Bronchial epithelial cell (primary cell): Measurements from ENCODE around the gene RASEF. TPM values are rescaled to one million over a fixed set of nuclear protein-coding genes. Genes with fewer than 3 reads are reported as not detected.

Experiments
- DNase-seq: peaks from one replicate; pipeline ENCODE4 v3.0.0-alpha.2; 2010; ENCODE audit warnings: low read depth
- FAIRE-seq: peaks from 2 replicates; lab custom pipeline; 2011; peaks lifted over from hg19 to GRCh38; lab: Jason Lieb, UNC
- H3K27me3 ChIP-seq: 2 replicates; pipeline ENCODE4 v1.5.1; 2011; ENCODE audit warnings: low read length; ENCODE audit not compliant: control insufficient read depth, insufficient read depth
- H3K36me3 ChIP-seq: 2 replicates; pipeline ENCODE4 v1.5.1; 2011; ENCODE audit warnings: low read length; ENCODE audit not compliant: control insufficient read depth, insufficient read depth
- H3K4me3 ChIP-seq: 2 replicates; pipeline ENCODE4 v1.5.1; 2011; ENCODE audit warnings: mild to moderate bottlenecking, low read depth, low read length, control low read depth
- total RNA-seq: library from RNA; depleted of rRNA; stranded (reverse); fragments of >200 nt; gene quantifications from 2 replicates; pipeline ENCODE4 v1.2.1, GENCODE V29; 2014
- TF ChIP-seq, protein P1 (sequence below): IDR thresholded peaks from 2 replicates; pipeline ENCODE4 v1.5.1; 2011; ENCODE audit warnings: mild to moderate bottlenecking, moderate library complexity, low read length, control low read depth, inconsistent platforms; ENCODE audit not compliant: insufficient read depth, severe bottlenecking

Gene RASEF
- total RNA-seq, 1 donor from 2014 or later, result 9.2 TPM

DNA sequence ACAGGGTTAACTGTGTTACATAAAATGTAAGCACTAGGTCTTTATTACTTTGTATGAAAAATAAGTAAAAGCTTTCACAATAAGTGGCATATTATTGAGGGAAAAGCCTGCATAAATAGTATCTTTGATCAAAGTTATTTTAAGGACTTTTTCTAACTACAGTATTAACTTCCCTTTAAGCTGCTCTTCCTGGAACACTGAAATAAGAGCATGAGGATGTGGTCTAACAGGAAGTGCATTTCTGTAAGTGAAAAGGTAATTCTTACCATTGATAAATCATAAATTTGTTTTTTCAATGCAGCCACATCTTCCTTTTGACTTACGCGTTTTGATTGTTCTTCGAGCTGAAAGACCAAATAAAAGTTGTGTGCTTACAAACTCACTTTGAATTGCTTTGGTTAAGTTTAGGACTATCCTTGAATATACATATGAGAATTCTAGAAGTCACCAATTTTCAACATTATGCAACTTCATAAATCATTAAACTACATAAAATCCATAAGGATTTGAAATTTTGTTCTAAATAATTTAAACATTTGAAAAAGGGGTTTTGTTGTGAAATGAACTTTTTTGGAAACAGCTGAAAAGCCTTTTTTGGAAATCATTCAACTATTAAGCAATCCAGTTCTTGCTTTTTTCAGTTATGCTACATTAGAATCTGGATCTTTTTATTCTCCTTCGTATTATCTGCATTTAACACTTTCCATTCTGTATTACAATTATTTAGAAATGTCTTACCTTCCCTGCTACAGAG is 50.6 kb downstream of the RASEF start:
- Histone ChIP-seq H3K36me3 (no peaks in the 10 kb centered on the region), H3K4me3 (no peak overlapping the region), H3K27me3 (no peaks in the 10 kb centered on the region)
- TF ChIP-seq, protein P1, sequence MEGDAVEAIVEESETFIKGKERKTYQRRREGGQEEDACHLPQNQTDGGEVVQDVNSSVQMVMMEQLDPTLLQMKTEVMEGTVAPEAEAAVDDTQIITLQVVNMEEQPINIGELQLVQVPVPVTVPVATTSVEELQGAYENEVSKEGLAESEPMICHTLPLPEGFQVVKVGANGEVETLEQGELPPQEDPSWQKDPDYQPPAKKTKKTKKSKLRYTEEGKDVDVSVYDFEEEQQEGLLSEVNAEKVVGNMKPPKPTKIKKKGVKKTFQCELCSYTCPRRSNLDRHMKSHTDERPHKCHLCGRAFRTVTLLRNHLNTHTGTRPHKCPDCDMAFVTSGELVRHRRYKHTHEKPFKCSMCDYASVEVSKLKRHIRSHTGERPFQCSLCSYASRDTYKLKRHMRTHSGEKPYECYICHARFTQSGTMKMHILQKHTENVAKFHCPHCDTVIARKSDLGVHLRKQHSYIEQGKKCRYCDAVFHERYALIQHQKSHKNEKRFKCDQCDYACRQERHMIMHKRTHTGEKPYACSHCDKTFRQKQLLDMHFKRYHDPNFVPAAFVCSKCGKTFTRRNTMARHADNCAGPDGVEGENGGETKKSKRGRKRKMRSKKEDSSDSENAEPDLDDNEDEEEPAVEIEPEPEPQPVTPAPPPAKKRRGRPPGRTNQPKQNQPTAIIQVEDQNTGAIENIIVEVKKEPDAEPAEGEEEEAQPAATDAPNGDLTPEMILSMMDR, result no peak
- FAIRE-seq, result no peak
- no peak for DNase-seq

DNA sequence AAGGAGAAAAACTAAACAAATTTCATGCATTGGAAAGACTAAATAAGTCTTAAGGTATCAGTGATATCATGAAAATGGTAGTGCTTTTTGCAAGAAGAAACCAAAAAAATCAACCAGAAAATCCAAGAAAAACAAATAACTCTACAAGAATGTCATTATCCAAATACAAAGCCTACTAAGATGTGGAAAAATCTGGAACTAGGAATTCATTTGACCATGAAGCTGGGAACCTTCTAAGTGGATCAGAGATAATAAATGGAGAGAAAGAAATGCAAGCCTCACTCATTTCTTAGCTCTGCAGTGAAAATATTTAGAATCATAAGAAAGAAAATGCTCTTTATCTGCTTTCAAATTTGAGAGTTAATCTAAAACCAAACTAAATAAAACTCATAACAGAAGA is 51.3 kb downstream of the RASEF start:
- Histone ChIP-seq H3K4me3 (no peak overlapping the region), H3K36me3 (no peaks in the 10 kb centered on the region), H3K27me3 (no peaks in the 10 kb centered on the region)
- DNase-seq, result no peak
- TF ChIP-seq, protein P1, result no peak
- FAIRE-seq, result no peak

DNA sequence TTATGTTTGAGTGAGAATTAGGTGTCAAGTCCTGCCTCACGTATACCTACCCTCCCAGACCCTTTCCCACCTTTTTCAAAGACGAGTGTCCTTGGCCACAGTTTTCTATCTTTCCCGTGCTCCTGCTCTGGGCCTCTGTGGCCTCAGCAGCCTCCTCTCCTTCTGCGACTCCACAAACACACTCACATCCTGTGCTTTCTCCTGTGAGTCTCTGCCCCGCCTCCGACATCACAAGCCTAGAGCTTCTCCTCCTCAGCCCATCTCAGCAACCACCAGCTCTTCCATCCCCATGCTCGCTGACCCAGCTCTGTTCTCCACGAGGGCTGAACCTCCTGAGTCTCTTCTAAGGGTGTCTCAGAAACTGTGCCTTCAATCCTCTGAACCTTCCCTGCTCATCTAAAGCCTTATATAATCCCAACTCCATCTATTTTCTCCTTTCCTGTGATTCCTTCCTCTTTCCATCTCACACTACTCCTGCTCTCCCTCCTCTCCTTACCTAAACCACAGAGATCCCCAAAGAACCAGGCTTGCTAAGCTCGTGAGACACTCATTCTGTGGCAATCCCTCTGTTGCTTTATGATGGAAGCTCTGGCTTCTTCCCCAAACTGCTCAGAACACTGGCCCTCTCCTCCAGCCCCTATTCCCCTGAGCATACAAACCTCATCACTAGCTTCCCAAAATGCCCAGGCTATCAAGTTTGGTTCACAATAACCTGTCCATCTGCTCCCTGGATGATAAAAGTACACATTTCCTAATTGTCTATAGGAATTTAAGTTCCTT is 55.2 kb downstream of the RASEF start:
- Histone ChIP-seq H3K4me3 (no peak overlapping the region), H3K27me3 (no peaks in the 10 kb centered on the region), H3K36me3 (no peaks in the 10 kb centered on the region)
- no peak for DNase-seq
- TF ChIP-seq, protein P1, result no peak
- FAIRE-seq, result no peak

DNA sequence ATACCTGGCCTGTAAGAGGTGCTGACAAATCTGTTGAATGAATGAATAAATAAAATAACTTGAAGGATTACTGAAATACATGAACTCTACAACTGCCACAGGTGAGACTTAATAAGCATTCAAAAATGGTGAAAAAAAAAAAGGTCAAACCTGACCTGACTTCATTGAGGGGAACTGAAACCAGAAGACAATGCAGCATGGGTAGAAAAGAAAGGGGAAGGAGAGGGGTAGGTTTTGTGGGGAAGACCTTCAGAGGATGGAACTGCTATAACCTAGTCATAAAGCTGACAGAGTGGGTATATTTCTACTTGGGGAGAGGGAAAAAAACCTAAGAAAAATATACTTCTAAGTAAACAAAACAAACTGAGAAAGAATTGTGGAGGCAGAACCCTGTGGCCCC is 56.6 kb downstream of the RASEF start:
- H3K4me3 ChIP-seq, result no peak overlapping the region
- DNase-seq (no peak), FAIRE-seq (no peak)
- no peaks in the 10 kb centered on the region for H3K36me3 ChIP-seq
- no peaks in the 10 kb centered on the region for H3K27me3 ChIP-seq
- TF ChIP-seq, protein P1, result no peak

DNA sequence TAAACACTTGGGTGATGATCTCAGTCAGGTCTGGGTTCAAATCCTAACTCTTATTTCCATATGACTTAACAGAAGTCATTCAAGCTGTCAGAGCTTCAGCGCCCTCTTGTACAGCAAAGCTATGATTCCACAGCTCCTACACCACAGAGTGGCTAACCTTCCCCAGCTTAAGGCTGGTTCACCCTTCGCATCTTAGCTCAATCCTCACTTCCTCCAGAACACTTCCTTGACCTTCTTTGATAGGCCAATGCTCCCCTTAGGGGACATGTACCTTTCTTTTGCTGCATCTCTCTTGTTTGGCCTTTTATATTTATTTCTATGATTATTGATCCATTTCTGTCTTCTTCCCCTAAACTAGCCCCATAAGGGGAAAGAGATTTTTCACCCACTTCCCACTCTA is 57.0 kb downstream of the RASEF start:
- no peaks in the 10 kb centered on the region for H3K36me3 ChIP-seq
- no peaks in the 10 kb centered on the region for H3K27me3 ChIP-seq
- TF ChIP-seq, protein P1, result no peak
- DNase-seq, result no peak
- no peak overlapping the region for H3K4me3 ChIP-seq
- FAIRE-seq, result no peak
